ENCODE measurements around the gene FDCSP.
"Not testable (repeated sequence)": the region's sequence is repeated elsewhere in the genome, so short reads cannot be mapped to it uniquely, and the experiment has no call there.

The FDCSP gene

GRCh38 chr4:70225824-70226223 is at the start of gene FDCSP:
TSS of gene FDCSP (plus strand) at chr4:70226124. CDS start at chr4:70231195, 5,071 bp downstream.
- no peak for DNase-seq (ENCODE audit: low read depth in 2 of 2, low spot score in 1 of 2)

GRCh38 chr4:70177090-70177489 is 48.8 kb upstream of the FDCSP start:
- DNase-seq (ENCODE audit: low read depth in 2 of 2, low spot score in 1 of 2): no peak

- DNase-seq (ENCODE audit: low read depth in 2 of 2, low spot score in 1 of 2): no peak
These were observed 47.8 kb upstream of the FDCSP start for GRCh38 chr4:70178075-70178660.

- DNase-seq (ENCODE audit: low read depth in 2 of 2, low spot score in 1 of 2): no peak
These were observed 46.1 kb upstream of the FDCSP start for GRCh38 chr4:70179811-70180210.

GRCh38 chr4:70181864-70182263 is 44.1 kb upstream of the FDCSP start:
- DNase-seq (ENCODE audit: low read depth in 2 of 2, low spot score in 1 of 2): no peak

GRCh38 chr4:70182517-70183167 is 43.3 kb upstream of the FDCSP start:
- no peak for DNase-seq (ENCODE audit: low read depth in 2 of 2, low spot score in 1 of 2)

- DNase-seq (ENCODE audit: low read depth in 2 of 2, low spot score in 1 of 2): no peak
These were observed 42.6 kb upstream of the FDCSP start for GRCh38 chr4:70183168-70183939.

GRCh38 chr4:70183940-70184246 is 42.0 kb upstream of the FDCSP start:
- no peak for DNase-seq (ENCODE audit: low read depth in 2 of 2, low spot score in 1 of 2)

- DNase-seq (ENCODE audit: low read depth in 2 of 2, low spot score in 1 of 2): no peak
These were observed 38.7 kb upstream of the FDCSP start for GRCh38 chr4:70187216-70187615.

GRCh38 chr4:70190579-70190978 is 35.3 kb upstream of the FDCSP start:
- no peak for DNase-seq (ENCODE audit: low read depth in 2 of 2, low spot score in 1 of 2)

GRCh38 chr4:70191647-70192046 is 34.3 kb upstream of the FDCSP start:
- DNase-seq (ENCODE audit: low read depth in 2 of 2, low spot score in 1 of 2): no peak

GRCh38 chr4:70192895-70193294 is 33.0 kb upstream of the FDCSP start:
- no peak for DNase-seq (ENCODE audit: low read depth in 2 of 2, low spot score in 1 of 2)

- no peak for DNase-seq (ENCODE audit: low read depth in 2 of 2, low spot score in 1 of 2)
These were observed 30.5 kb upstream of the FDCSP start, which contains the start of gene ODAM for GRCh38 chr4:70195425-70195824. TSS of gene ODAM (plus strand) at chr4:70195725. CDS start at chr4:70196544, 819 bp downstream.

- DNase-seq (ENCODE audit: low read depth in 2 of 2, low spot score in 1 of 2): no peak
These were observed 29.1 kb upstream of the FDCSP start for GRCh38 chr4:70196857-70197256.

GRCh38 chr4:70197842-70198241 is 28.1 kb upstream of the FDCSP start:
- no peak for DNase-seq (ENCODE audit: low read depth in 2 of 2, low spot score in 1 of 2)

GRCh38 chr4:70203601-70204000 is 22.3 kb upstream of the FDCSP start:
- no peak for DNase-seq (ENCODE audit: low read depth in 2 of 2, low spot score in 1 of 2)

- DNase-seq (ENCODE audit: low read depth in 2 of 2, low spot score in 1 of 2): not testable (repeated sequence)
These were observed 13.2 kb upstream of the FDCSP start for GRCh38 chr4:70212752-70213151.

- not testable (repeated sequence) for DNase-seq (ENCODE audit: low read depth in 2 of 2, low spot score in 1 of 2)
These were observed 9.8 kb upstream of the FDCSP start for GRCh38 chr4:70216109-70216508.

GRCh38 chr4:70216550-70216949 is 9.4 kb upstream of the FDCSP start:
- not testable (repeated sequence) for DNase-seq (ENCODE audit: low read depth in 2 of 2, low spot score in 1 of 2)

- DNase-seq (ENCODE audit: low read depth in 2 of 2, low spot score in 1 of 2): not testable (repeated sequence)
These were observed 4.5 kb upstream of the FDCSP start for GRCh38 chr4:70221389-70221788.

- not testable (repeated sequence) for DNase-seq (ENCODE audit: low read depth in 2 of 2, low spot score in 1 of 2)
These were observed 4.1 kb upstream of the FDCSP start for GRCh38 chr4:70221818-70222217.

- DNase-seq (ENCODE audit: low read depth in 2 of 2, low spot score in 1 of 2): no peak
These were observed 10.2 kb downstream of the FDCSP start for GRCh38 chr4:70236125-70236524.
